H1 (cell line): ENCODE data around the gene UTP25. TPM values are rescaled to one million over a fixed set of nuclear protein-coding genes. Genes with fewer than 3 reads are reported as not detected.

Experiments used
- FOSL1 ChIP-seq: IDR thresholded peaks from 2 replicates; pipeline ENCODE4 v1.6.1; 2011; ENCODE audit warnings: mild to moderate bottlenecking, low read depth, low read length, moderate library complexity; ENCODE audit not compliant: insufficient read depth
- KDM5A ChIP-seq: fragments of 200-600 bp; IDR thresholded peaks from 2 replicates; pipeline ENCODE4 v1.7.1; 2012; ENCODE audit warnings: mild to moderate bottlenecking, low read length, inconsistent platforms, mixed read lengths
- POLR2A ChIP-seq, 2 experiments: IDR thresholded peaks; 1 replicate in 1 of 2; 2 replicates in 1 of 2; pipeline ENCODE4 v1.6.1; 2011; ENCODE audit warnings: low read depth in 2 of 2, low read length in 2 of 2, mild to moderate bottlenecking in 2 of 2; ENCODE audit errors: control extremely low read depth in 1 of 2
- POLR2AphosphoS5 ChIP-seq: IDR thresholded peaks from 2 replicates; pipeline ENCODE4 v1.6.1; 2011; ENCODE audit warnings: low read depth, low read length
- RBBP5 ChIP-seq: IDR thresholded peaks from 2 replicates; pipeline ENCODE4 v1.7.1; 2012; ENCODE audit warnings: low read depth, mild to moderate bottlenecking, inconsistent platforms, low read length, moderate library complexity, borderline replicate concordance
- SRF ChIP-seq: IDR thresholded peaks from 2 replicates; pipeline ENCODE4 v1.6.1; 2011; ENCODE audit warnings: mild to moderate bottlenecking, low read depth, low read length, moderate library complexity
- TAF7 ChIP-seq: optimal IDR thresholded peaks from 2 replicates; pipeline ENCODE3; 2011; ENCODE audit warnings: low read depth, mild to moderate bottlenecking, inconsistent platforms, low read length, moderate library complexity, borderline replicate concordance
- polyA plus RNA-seq, 7 experiments: library from polyadenylated mRNA; depleted of rRNA in 3 of 7; stranded (reverse) in 5 of 7; unstranded in 2 of 7; fragments of >200 nt in 5 of 7; fragments of 200-250 nt in 2 of 7; gene quantifications; 1 replicate in 5 of 7; 2 replicates in 1 of 7; 4 replicates in 1 of 7; pipeline versions ENCODE4 v1.2.1 to v1.2.3, GENCODE V29; 2011 to 2013; ENCODE audit warnings: missing spikeins in 2 of 7, mixed read lengths in 2 of 7
- total RNA-seq: library from RNA; stranded (reverse); fragmentation: NEBNext Ultra II Directional; extraction: Animal tissue kit (Norgen Biotek cat#: 25700); gene quantifications from 2 replicates; pipeline ENCODE4 v1.2.1, GENCODE V29; 2021
- TF ChIP-seq, protein P1 (sequence below): fragments of 300-600 bp; sonication (generic); IDR thresholded peaks from 2 replicates; pipeline ENCODE4 v1.7.1; 2012; ENCODE audit warnings: low read length, moderate library complexity, mild to moderate bottlenecking, inconsistent platforms; ENCODE audit not compliant: insufficient replicate concordance
- TF ChIP-seq, protein P2 (sequence below): IDR thresholded peaks from 2 replicates; pipeline ENCODE4 v1.6.1; 2011; ENCODE audit warnings: low read length, improper control_type of control experiment

The UTP25 gene
- total and polyA plus RNA-seq, 2 of the 8 experiments (the other 6 are each of a cell fraction or from before 2014, with no cell fraction given), result 4.0 to 7.6 TPM

DNA sequence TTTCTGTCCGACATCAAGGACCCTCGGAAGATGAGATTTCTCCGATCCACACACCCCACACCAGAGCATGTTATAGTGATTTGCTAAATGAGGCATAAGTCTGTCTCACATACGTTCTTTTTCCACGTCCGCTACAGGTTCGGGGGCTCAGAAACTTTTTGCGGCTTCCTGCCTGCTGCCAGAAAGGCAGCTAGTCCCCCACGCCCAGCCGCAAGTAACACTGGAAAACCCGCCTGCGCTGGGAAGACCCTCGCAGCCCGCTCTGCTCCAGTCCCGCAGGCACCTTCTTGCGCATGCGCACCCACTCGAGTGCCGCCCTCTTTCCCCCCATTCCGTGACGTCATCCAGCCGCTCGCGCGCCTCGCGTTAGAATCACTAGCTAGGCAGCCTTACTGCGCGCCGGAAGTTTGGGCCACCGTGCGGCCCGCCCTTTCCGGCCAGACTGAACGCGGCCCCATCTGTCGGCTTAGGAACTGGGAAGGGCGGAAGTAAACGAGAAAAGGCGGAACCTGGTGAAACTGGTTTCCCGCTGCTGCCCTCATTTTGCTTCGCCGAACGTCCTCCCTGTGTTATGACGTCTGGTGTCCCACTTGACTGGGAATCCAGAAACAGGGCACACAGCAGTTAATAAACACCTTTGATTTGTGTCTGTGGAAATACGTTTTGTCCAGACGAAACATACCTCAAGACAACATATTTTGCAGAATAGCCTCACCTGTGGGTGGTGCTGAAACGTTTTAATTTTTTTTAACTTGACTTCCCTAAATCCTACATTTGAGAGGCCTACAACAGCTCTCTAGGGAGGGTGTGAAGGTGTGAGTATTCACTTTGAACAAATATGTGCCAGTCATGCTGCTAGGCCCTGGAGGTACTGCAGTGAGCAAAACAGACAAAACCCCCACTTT, 43.3 kb upstream of the UTP25 start, which contains the start of gene C1orf74 (continued):
- TF ChIP-seq, protein P1, sequence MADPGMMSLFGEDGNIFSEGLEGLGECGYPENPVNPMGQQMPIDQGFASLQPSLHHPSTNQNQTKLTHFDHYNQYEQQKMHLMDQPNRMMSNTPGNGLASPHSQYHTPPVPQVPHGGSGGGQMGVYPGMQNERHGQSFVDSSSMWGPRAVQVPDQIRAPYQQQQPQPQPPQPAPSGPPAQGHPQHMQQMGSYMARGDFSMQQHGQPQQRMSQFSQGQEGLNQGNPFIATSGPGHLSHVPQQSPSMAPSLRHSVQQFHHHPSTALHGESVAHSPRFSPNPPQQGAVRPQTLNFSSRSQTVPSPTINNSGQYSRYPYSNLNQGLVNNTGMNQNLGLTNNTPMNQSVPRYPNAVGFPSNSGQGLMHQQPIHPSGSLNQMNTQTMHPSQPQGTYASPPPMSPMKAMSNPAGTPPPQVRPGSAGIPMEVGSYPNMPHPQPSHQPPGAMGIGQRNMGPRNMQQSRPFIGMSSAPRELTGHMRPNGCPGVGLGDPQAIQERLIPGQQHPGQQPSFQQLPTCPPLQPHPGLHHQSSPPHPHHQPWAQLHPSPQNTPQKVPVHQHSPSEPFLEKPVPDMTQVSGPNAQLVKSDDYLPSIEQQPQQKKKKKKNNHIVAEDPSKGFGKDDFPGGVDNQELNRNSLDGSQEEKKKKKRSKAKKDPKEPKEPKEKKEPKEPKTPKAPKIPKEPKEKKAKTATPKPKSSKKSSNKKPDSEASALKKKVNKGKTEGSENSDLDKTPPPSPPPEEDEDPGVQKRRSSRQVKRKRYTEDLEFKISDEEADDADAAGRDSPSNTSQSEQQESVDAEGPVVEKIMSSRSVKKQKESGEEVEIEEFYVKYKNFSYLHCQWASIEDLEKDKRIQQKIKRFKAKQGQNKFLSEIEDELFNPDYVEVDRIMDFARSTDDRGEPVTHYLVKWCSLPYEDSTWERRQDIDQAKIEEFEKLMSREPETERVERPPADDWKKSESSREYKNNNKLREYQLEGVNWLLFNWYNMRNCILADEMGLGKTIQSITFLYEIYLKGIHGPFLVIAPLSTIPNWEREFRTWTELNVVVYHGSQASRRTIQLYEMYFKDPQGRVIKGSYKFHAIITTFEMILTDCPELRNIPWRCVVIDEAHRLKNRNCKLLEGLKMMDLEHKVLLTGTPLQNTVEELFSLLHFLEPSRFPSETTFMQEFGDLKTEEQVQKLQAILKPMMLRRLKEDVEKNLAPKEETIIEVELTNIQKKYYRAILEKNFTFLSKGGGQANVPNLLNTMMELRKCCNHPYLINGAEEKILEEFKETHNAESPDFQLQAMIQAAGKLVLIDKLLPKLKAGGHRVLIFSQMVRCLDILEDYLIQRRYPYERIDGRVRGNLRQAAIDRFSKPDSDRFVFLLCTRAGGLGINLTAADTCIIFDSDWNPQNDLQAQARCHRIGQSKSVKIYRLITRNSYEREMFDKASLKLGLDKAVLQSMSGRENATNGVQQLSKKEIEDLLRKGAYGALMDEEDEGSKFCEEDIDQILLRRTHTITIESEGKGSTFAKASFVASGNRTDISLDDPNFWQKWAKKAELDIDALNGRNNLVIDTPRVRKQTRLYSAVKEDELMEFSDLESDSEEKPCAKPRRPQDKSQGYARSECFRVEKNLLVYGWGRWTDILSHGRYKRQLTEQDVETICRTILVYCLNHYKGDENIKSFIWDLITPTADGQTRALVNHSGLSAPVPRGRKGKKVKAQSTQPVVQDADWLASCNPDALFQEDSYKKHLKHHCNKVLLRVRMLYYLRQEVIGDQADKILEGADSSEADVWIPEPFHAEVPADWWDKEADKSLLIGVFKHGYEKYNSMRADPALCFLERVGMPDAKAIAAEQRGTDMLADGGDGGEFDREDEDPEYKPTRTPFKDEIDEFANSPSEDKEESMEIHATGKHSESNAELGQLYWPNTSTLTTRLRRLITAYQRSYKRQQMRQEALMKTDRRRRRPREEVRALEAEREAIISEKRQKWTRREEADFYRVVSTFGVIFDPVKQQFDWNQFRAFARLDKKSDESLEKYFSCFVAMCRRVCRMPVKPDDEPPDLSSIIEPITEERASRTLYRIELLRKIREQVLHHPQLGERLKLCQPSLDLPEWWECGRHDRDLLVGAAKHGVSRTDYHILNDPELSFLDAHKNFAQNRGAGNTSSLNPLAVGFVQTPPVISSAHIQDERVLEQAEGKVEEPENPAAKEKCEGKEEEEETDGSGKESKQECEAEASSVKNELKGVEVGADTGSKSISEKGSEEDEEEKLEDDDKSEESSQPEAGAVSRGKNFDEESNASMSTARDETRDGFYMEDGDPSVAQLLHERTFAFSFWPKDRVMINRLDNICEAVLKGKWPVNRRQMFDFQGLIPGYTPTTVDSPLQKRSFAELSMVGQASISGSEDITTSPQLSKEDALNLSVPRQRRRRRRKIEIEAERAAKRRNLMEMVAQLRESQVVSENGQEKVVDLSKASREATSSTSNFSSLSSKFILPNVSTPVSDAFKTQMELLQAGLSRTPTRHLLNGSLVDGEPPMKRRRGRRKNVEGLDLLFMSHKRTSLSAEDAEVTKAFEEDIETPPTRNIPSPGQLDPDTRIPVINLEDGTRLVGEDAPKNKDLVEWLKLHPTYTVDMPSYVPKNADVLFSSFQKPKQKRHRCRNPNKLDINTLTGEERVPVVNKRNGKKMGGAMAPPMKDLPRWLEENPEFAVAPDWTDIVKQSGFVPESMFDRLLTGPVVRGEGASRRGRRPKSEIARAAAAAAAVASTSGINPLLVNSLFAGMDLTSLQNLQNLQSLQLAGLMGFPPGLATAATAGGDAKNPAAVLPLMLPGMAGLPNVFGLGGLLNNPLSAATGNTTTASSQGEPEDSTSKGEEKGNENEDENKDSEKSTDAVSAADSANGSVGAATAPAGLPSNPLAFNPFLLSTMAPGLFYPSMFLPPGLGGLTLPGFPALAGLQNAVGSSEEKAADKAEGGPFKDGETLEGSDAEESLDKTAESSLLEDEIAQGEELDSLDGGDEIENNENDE, result no peak
- TF ChIP-seq RBBP5 (peak; percentile 49; the same call in 1 of the 2 replicates), KDM5A (no peak), POLR2AphosphoS5 (peak; percentile 93), FOSL1 (no peak), POLR2A (IDR thresholded peaks at IDR 0.05; ENCODE audit: control extremely low read depth in 1 of 2, low read depth in 2 of 2, low read length in 2 of 2) (peak; percentile 92 to 96), SRF (peak; percentile 54), TAF7 (peak; percentile 67)
- TF ChIP-seq, protein P2, sequence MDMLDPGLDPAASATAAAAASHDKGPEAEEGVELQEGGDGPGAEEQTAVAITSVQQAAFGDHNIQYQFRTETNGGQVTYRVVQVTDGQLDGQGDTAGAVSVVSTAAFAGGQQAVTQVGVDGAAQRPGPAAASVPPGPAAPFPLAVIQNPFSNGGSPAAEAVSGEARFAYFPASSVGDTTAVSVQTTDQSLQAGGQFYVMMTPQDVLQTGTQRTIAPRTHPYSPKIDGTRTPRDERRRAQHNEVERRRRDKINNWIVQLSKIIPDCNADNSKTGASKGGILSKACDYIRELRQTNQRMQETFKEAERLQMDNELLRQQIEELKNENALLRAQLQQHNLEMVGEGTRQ, result no peak
